SU-DHL-6 (cell line): Measurements from ENCODE around the gene PRDM15.

Experiments
- CTCF ChIP-seq: fragments of 200-600 bp; sonication (generic); IDR thresholded peaks from one replicate; pipeline ENCODE4 v1.5.1; 2017; ENCODE audit warnings: antibody characterized with exemption, mild to moderate bottlenecking, low read length, moderate library complexity; ENCODE audit not compliant: insufficient read depth, poor library complexity, severe bottlenecking
- EZH2phosphoT487 ChIP-seq: fragments of 200-600 bp; sonication (generic), shearing (Covaris generic); conservative IDR thresholded peaks from 2 replicates; pipeline ENCODE4 v1.6.1; 2018; ENCODE audit warnings: mild to moderate bottlenecking, antibody characterized with exemption, low read length, moderate library complexity, mixed read lengths

GRCh38 chr21:41837756-41838297 lies 41.3 kb downstream of the PRDM15 start:
- TF ChIP-seq CTCF: no peak
- TF ChIP-seq EZH2phosphoT487: no peak
